HepG2 (cell line): ENCODE measurements around the gene TUBB4B. TPM values are rescaled to one million over a fixed set of nuclear protein-coding genes. Genes with fewer than 3 reads are reported as not detected.
A peak's percentile ranks its signal among the peaks of the same experiment; 100 is the strongest.

Source experiments
- ATF7-NPFF ChIP-seq: sonication (generic); formaldehyde crosslinking; IDR thresholded peaks from 2 replicates; pipeline ENCODE4 v1.8.1; 2023; ENCODE audit warnings: mild to moderate bottlenecking, low read depth, missing genetic modification reagents, moderate library complexity
- CHCHD3 ChIP-seq: sonication (generic); formaldehyde crosslinking; IDR thresholded peaks from 2 replicates; pipeline ENCODE4 v1.8.0; 2022; ENCODE audit warnings: mild to moderate bottlenecking, missing genetic modification reagents, moderate library complexity
- FOXO1 ChIP-seq: sonication (generic); formaldehyde crosslinking; IDR thresholded peaks from 2 replicates; pipeline ENCODE4 v1.4.0; 2020; ENCODE audit warnings: missing genetic modification reagents
- GATAD1 ChIP-seq: IDR thresholded peaks from 2 replicates; pipeline ENCODE4 v1.6.1; 2016; ENCODE audit warnings: missing genetic modification reagents, missing compliant biosample characterization
- HDAC2 ChIP-seq: sonication (generic); formaldehyde crosslinking; IDR thresholded peaks from 2 replicates; pipeline ENCODE4 v1.4.0; 2020; ENCODE audit warnings: missing genetic modification reagents
- KLF12 ChIP-seq: sonication (generic); formaldehyde crosslinking; IDR thresholded peaks from 2 replicates; pipeline ENCODE4 v1.4.0; 2020; ENCODE audit warnings: missing genetic modification reagents, borderline replicate concordance
- MNT ChIP-seq: fragments of 450-650 bp; IDR thresholded peaks from 2 replicates; pipeline ENCODE4 v1.6.1; 2016
- MXI1 ChIP-seq: IDR thresholded peaks from 3 replicates; pipeline ENCODE4 v1.6.1; 2012; ENCODE audit warnings: low read depth, low read length, inconsistent platforms, borderline replicate concordance
- NFYC ChIP-seq: IDR thresholded peaks from 2 replicates; pipeline ENCODE4 v1.6.1; 2016; ENCODE audit warnings: missing genetic modification reagents, missing compliant biosample characterization
- NR2C2 ChIP-seq: sonication (generic); formaldehyde crosslinking; IDR thresholded peaks from 2 replicates; pipeline ENCODE4 v1.4.0; 2020; ENCODE audit warnings: missing genetic modification reagents, mild to moderate bottlenecking, moderate library complexity, borderline replicate concordance
- PITX1 ChIP-seq: sonication (generic); formaldehyde crosslinking; IDR thresholded peaks from 2 replicates; pipeline ENCODE4 v1.5.1; 2020; ENCODE audit warnings: mild to moderate bottlenecking, missing genetic modification reagents
- RBAK ChIP-seq: sonication (generic); formaldehyde crosslinking; IDR thresholded peaks from 2 replicates; pipeline ENCODE4 v1.5.1; 2020; ENCODE audit warnings: mild to moderate bottlenecking, missing genetic modification reagents
- RXRA ChIP-seq: sonication (generic); formaldehyde crosslinking; IDR thresholded peaks from 2 replicates; pipeline ENCODE4 v1.5.1; 2020; ENCODE audit warnings: missing genetic modification reagents
- SOX6 ChIP-seq, 2 experiments: fragments of 450-650 bp in 1 of 2; sonication (generic) in 1 of 2; formaldehyde crosslinking in 1 of 2; IDR thresholded peaks; 2 replicates each; pipeline versions ENCODE4 v1.4.0 to v1.6.1; 2017 to 2020; ENCODE audit warnings: antibody characterized with exemption in 1 of 2, mild to moderate bottlenecking in 1 of 2, missing genetic modification reagents in 1 of 2
- SP2 ChIP-seq: sonication (generic); formaldehyde crosslinking; IDR thresholded peaks from 2 replicates; pipeline ENCODE4 v1.5.1; 2020; ENCODE audit warnings: mild to moderate bottlenecking, missing genetic modification reagents
- THRA ChIP-seq: sonication (generic); formaldehyde crosslinking; IDR thresholded peaks from 2 replicates; pipeline ENCODE4 v1.4.0; 2020; ENCODE audit warnings: missing genetic modification reagents, borderline replicate concordance
- ZBTB7A ChIP-seq: sonication (generic); formaldehyde crosslinking; IDR thresholded peaks from 2 replicates; pipeline ENCODE4 v1.8.0; 2022; ENCODE audit warnings: mild to moderate bottlenecking, missing genetic modification reagents
- ZC3H13 ChIP-seq: sonication (generic); formaldehyde crosslinking; IDR thresholded peaks from 2 replicates; pipeline ENCODE4 v1.8.1; 2023; ENCODE audit warnings: mild to moderate bottlenecking, missing genetic modification reagents, moderate library complexity
- ZFP41 ChIP-seq: sonication (generic); formaldehyde crosslinking; IDR thresholded peaks from 2 replicates; pipeline ENCODE4 v1.4.0; 2020; ENCODE audit warnings: mild to moderate bottlenecking, missing genetic modification reagents, borderline replicate concordance
- ZIK1 ChIP-seq: sonication (generic); formaldehyde crosslinking; IDR thresholded peaks from 2 replicates; pipeline ENCODE4 v1.5.0; 2020; ENCODE audit warnings: mild to moderate bottlenecking, low read depth, missing genetic modification reagents, borderline replicate concordance
- ZNF550 ChIP-seq: sonication (generic); formaldehyde crosslinking; IDR thresholded peaks from 2 replicates; pipeline ENCODE4 v1.4.0; 2020; ENCODE audit warnings: mild to moderate bottlenecking, missing genetic modification reagents, borderline replicate concordance
- ZNF589 ChIP-seq: sonication (generic); formaldehyde crosslinking; conservative IDR thresholded peaks from 2 replicates; pipeline ENCODE4 v1.8.0; 2022; ENCODE audit warnings: mild to moderate bottlenecking, moderate library complexity, missing genetic modification reagents
- polyA plus RNA-seq, 8 experiments: library from polyadenylated mRNA; depleted of rRNA in 3 of 8; stranded (reverse) in 7 of 8; unstranded in 1 of 8; fragments of >200 nt; fragmentation: Illumina TruSeq in 4 of 8; extraction: Trizol in 4 of 8; gene quantifications; 2 replicates each; pipeline versions ENCODE4 v1.2.1 to v1.2.3, GENCODE V29; 2011 to 2016; ENCODE audit warnings: low read depth in 4 of 8, missing spikeins in 1 of 8, mixed read lengths in 1 of 8; ENCODE audit not compliant: insufficient read depth in 1 of 8
- total RNA-seq, 5 experiments: library from RNA; depleted of rRNA; stranded (reverse); fragments of >200 nt; fragmentation: Illumina TruSeq; extraction: Trizol; gene quantifications; 2 replicates each; pipeline ENCODE4 v1.2.3, GENCODE V29; 2016; ENCODE audit warnings: low read depth in 1 of 5
- TF ChIP-seq, protein P1 (sequence below): sonication (generic); formaldehyde crosslinking; IDR thresholded peaks from 2 replicates; pipeline ENCODE4 v1.8.0; 2023; ENCODE audit warnings: mild to moderate bottlenecking, missing genetic modification reagents
- TF ChIP-seq, protein P2 (sequence below): sonication (generic); formaldehyde crosslinking; IDR thresholded peaks from 2 replicates; pipeline ENCODE4 v1.9.0; 2022; ENCODE audit warnings: missing genetic modification reagents, mild to moderate bottlenecking, borderline replicate concordance

The TUBB4B gene
- total and polyA plus RNA-seq, 2 of the 13 experiments (the other 11 are each of a cell fraction or from before 2014, with no cell fraction given), result 182 to 412 TPM

DNA sequence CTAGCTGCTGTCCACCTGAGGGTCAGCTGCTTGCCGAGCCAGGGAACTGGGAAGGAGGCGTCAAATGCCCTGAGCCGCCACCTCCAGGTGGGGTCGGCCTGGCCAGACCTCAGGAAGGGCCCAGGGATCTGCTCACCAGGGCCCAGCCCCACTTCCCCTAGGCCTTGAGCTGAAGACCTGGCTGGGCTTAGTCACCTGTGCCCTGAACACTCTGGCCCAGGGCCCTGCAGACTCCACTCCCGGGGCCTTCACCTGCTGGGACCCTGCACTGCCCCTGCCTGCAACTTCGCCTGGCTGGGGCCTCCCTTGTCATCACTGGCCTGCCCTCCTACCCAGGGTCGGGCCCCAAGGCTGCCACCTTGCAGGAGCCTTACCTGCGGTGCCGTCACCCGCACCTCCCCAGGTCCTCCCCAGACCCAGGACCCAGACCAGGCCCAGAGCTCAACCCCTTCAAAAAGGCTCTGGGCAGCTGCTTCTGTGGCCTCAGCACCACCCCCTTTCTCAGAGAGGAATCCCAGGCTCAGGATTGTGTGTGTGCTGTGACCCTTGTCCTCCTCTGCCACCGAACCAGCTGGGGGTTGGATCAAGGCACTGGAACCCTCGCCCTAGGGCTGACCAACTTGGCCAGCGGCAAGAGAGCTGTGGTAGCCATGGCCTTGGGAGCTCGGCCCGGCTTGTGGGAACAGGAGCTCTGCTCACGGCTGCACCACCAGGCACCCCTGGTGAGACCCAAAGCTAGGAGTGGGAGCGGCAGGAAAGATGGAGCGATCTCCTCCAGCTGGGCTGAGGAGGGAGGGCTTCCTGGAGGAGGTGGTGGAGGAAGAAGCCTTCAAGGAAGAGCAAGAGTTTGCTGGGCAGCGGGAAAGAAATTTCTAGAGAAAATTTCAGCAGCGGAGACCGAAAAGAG is 12.9 kb downstream of the TUBB4B start (continued):
- TF ChIP-seq THRA (no peak), MNT (no peak), HDAC2 (peak; percentile 14; the same call in 1 of the 2 replicates), MXI1 (no peak), ZC3H13 (CRISPR knock-in tag) (peak; percentile 54; the same call in 1 of the 2 replicates), ZFP41 (CRISPR knock-in tag) (no peak), RBAK (CRISPR knock-in tag) (no peak), SP2 (CRISPR knock-in tag) (no peak), KLF12 (CRISPR knock-in tag) (no peak), ZIK1 (no peak), GATAD1 (CRISPR knock-in tag) (0 out of 2 replicates have a peak, but pooled peaks have one; percentile 39), ZNF550 (CRISPR knock-in tag) (no peak), ATF7-NPFF (CRISPR knock-in tag) (no peak), ZBTB7A (CRISPR knock-in tag) (no peak), FOXO1 (CRISPR knock-in tag) (no peak), NFYC (CRISPR knock-in tag) (no peak), CHCHD3 (CRISPR knock-in tag) (no peak), RXRA (CRISPR knock-in tag) (peak; percentile 43; the same call in 1 of the 2 replicates), PITX1 (CRISPR knock-in tag) (peak; percentile 57; the same call in 1 of the 2 replicates), SOX6 (IDR thresholded peaks at IDR 0.05) (no peak), SOX6 (CRISPR knock-in tag; IDR thresholded peaks at IDR 0.05) (peak; percentile 41), NR2C2 (CRISPR knock-in tag) (peak; percentile 16; the same call in 1 of the 2 replicates), ZNF589 (no peak)
- TF ChIP-seq, protein P1, sequence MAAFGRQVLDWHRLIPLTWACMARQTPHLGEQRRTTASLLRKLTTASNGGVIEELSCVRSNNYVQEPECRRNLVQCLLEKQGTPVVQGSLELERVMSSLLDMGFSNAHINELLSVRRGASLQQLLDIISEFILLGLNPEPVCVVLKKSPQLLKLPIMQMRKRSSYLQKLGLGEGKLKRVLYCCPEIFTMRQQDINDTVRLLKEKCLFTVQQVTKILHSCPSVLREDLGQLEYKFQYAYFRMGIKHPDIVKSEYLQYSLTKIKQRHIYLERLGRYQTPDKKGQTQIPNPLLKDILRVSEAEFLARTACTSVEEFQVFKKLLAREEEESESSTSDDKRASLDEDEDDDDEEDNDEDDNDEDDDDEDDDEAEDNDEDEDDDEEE (CRISPR knock-in tag), result peak; percentile 72; the same call in 1 of the 2 replicates
- TF ChIP-seq, protein P2, sequence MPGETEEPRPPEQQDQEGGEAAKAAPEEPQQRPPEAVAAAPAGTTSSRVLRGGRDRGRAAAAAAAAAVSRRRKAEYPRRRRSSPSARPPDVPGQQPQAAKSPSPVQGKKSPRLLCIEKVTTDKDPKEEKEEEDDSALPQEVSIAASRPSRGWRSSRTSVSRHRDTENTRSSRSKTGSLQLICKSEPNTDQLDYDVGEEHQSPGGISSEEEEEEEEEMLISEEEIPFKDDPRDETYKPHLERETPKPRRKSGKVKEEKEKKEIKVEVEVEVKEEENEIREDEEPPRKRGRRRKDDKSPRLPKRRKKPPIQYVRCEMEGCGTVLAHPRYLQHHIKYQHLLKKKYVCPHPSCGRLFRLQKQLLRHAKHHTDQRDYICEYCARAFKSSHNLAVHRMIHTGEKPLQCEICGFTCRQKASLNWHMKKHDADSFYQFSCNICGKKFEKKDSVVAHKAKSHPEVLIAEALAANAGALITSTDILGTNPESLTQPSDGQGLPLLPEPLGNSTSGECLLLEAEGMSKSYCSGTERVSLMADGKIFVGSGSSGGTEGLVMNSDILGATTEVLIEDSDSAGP, result 0 out of 2 replicates have a peak, but pooled peaks have one; percentile 34
